Hematopoietic multipotent progenitor cell treated with erythropoietin and hydrocortisone succinate and interleukin-3 and kit ligand, for 15 days (in vitro differentiated cells): ENCODE data around the gene PLCD3.
"Not testable (repeated sequence)": the region's sequence is repeated elsewhere in the genome, so short reads cannot be mapped to it uniquely, and the experiment has no call there.

Experiments
- DNase-seq: peaks from one replicate; pipeline ENCODE4 v3.0.0-alpha.2; 2015; ENCODE audit warnings: low spot score

PLCD3 gene

DNA sequence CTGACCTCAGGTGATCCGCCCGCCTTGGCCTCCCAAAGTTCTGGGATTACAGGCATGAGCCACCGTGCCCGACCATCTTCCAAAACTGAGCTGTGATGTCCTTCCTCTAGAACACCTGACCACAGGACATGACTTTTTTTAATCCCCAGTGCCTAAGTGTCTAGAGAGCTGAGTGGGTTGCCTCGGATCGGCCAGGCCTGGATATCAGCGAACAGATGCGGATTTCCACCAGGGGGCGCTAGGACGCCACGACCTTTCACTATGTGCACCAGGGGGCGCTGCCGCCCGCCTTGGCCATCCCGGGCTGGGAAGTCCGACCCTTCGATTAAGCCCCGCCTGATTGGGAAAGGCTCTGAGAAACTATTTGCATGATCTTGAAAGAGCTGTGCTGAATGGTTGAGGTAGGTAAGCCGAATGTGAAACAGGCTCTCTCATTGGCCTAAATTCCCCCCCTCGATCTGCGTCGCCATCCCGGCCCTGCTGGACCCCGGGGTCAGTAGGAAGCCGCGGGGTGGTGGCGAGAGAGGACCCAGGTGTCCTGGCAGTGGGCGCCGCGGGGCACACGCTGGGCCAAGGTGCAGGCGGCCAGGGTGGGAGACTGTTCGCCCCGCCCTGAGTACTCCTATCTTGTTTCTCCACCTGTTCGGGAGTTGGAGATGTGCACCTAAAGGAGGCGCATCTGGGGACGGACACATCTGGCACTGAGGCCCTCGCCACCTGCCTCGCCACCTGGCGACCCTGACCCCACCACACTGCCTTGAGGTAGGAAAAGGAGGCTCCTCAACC, 3.1 kb upstream of the PLCD3 start, which contains the start of gene ACBD4:
TSS of gene ACBD4 (plus strand) at position 496 of the 786 bp plus-strand sequence. CDS start 458 bp downstream, outside the sequence.
- peak; percentile 97 for DNase-seq

DNA sequence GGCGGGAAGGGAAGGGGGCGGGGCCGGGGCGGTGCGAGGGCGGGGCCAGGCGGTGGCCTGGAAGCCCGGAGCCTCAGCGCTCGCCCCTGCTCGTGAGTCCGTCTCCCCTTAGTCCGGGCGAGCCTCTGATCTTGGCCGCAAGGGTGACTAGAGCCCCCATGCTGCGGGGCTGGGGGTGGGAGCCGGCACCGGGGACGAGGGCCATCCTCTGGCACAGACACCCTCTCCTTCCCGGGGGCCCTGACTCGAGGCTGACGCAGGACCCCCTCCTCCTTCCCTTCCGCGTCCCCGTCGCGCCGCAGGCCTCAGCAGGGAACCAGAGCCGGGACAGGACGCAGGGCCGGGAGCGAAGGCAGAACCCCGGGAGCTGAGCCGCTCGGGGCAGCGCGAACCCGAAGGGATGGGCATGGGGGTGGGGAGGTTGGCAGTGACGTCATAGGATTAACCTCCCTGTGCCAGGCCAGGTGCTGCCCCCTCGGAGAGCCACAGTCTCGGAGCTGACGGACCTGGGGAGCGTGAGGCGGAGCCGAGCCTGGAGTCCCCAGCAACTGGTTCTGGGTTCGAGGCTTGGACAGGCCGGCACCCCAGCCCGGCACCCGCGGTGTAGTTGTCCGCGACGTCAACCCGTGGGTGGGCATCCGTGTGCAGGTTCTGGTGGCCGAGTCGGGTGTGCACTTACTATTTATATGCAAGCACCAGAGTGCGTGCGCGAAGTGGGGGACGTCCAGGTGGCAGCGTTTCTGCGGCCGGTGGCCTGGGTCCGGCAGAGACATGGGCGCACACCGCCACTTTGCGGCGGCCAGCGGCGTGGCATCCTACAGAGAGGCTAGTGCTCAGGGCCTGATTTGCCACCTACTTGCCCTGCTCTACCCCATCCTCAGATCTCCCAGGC, 503 bp upstream of the PLCD3 start:
- peak; percentile 73 for DNase-seq

DNA sequence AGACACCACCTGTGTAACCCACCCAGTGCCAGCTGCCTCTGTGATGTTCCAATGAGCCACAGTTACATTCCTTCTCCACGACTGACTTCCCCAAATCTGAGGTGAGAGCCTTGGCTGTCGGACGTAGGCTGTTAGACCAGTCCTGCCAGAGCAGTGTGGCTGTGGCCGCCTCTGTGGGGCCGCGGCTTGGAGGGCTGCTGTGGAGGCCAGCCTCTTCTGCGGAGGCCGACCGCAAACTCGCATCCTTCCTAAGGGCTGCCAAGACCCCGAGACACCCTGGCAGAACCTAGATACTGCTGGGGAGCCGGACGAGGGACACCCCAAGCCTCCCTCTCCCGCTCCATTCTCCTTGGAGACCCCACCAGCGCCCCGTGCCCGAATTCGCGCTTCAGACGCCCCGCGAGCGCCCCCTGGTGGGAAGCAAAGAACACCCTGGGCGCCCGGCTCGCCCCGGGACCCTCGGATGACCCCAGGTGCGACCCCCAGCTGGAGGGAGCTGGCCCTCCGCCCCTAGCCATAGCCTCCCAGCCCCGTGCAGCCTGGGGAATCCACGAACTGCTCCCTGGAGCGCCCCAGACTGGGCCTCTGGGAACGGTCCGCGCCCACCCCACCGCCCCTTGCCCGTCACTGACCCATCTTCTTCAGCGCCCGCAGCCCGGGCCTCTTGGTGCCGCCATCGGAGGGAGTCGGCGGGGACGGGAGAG, 547 bp downstream of the PLCD3 start:
- DNase-seq, result peak; percentile 52

DNA sequence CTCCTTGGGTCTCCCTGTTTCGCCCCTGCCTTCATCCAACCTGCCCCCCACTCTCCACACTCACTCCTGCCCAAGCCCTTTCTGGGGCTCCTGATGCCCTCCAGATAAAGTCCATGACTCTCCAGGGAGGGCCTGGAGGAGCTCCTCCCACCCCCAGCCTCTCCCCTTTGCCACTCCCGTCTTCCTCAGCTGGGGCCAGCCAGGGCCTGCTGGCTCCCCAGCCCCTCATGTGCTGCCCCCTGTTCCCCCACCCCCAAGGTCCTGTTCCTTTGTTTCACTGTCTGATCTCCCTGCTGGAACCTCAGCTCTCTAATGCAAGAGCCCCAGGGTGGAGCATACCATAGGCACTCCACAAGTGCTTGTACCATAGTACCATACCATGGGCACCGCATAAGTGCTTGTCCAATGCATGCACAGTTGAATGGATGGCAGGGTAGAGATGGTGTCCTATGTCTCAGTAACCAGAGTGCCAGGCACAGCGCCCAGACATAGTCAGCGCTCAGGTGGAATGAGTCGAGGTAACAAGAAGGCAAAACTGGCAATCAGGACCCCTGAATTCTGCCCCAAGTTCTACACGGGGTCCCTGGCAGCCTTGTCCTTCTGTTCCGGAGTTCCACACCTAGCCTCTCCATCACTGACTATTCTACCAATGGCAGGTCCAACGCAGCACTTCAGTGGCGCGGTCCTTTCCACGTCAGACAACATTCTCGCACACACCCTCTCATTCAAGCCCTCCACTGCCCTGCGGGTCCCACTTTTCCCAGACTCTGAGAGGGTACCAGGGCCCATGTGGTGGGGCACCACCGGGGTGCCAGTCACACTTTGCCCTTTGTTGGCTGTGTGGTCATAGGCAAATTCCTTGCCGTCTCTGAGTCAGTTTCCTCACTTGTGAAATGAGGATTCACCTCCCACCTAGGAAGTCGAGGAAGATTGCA, 1.4 kb downstream of the PLCD3 start:
- no peak for DNase-seq

- no peak for DNase-seq
These were observed 2.2 kb downstream of the PLCD3 start for GRCh38 chr17:45129940-45130680.

DNA sequence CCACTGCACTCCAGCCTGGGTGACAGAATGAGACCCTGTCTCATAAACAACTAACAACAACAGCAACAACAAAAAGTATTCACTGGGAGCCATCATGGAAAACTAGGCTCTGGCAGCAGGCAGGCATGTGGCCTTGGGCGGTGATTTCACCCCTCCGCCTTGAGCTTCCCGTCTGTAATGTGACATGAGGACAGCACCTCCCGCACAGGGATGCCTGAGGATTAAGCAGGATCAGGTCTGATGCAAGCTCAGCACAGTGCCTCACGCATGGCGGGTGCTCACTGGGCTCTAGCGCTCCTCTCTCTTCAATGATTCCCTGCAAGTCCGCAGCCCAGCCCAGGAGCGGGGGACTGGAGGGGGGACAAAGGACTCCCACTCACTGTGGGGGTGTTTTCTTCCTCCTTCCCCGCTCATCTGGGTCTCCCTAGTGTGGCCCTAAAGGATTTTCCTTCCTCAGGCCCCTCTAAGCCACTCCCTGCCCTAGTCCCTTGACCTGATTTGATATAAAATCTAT, 2.8 kb downstream of the PLCD3 start:
- no peak for DNase-seq

GRCh38 chr17:45128989-45129388, 3.3 kb downstream of the PLCD3 start:
- DNase-seq, result no peak

- no peak for DNase-seq
These were observed 4.0 kb downstream of the PLCD3 start for GRCh38 chr17:45128331-45128730.

GRCh38 chr17:45127548-45128300, 4.6 kb downstream of the PLCD3 start:
- no peak for DNase-seq

DNA sequence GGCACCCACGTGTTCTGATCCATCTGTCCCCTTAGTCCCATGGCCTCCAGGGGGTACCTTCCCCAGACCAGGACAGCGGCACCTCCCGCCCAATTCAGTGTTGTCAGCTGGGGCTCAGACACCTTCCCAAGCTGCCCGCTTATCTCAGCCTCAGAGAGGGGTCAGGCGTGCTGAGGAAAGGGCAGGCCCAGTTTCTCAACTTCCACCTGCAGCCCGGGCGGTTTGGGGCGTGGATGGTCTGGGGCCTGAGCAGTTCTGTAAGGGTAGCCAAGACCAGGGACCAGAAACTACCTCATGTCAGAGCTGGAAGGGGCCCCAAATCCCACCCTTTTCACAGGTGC, 5.1 kb downstream of the PLCD3 start:
- no peak for DNase-seq

DNA sequence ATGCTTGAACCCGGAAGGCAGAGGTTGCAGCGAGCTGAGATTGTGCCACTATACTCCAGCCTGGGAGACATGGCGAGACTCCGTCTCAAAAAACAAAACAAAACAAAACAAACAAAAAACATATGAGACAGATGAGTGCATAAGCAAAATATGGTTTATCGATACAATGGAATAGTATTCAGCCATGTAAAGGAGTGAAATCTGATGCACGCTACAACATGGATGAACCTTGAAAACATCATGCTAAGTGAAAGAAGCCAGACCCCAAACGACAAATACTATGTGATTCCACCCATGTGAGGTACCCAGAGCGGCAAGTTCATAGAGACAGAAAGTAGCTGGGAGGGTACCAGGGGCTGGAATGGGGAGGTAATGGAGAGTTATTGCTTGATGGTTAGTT, 6.8 kb downstream of the PLCD3 start:
- no peak for DNase-seq

GRCh38 chr17:45124797-45125122, 7.6 kb downstream of the PLCD3 start:
- DNase-seq, result not testable (repeated sequence)

DNA sequence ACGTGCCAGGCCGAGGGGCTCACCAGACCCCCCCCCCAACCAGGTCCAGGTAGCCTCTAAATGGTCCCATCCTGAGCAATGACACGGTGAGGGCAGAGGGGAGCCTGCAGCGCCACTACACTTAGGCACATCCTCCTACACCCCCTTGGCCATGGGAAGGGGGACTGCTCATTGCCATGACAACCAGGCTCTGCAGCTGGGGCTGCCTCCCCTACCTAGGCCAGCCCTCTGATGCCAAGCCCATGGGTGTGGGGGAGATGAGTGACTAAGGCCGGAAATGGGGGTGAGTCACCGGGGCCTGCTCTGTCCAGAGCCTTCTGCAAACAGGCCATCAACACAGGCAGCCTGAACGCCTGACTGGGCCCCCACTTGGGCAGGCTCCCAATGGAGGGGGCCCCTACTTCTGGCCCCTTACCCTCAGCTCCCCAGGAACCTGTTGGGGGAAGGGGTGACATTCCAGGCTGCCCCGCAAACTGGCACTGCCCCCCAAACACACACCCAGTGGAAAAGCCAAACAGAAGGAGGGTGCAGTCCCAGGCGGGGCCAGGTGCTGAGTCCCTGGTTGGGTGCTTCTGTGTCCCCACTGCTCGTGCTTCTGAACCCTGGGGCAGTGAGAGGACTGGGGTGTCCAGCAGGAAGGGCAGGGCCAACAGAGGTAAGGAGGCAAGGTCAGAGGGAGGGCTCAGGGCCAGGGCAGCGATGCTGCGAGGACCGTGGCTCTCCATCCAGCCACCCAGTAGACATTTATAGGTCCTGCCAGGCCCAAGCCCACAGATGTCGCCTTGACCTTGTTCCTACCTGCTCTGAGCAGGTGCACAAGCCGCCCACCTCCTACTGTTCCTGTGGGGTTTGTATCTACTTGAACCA, 8.2 kb downstream of the PLCD3 start:
- peak; percentile 22 for DNase-seq

- DNase-seq, result no peak
These were observed 9.1 kb downstream of the PLCD3 start for GRCh38 chr17:45123076-45123770.

- DNase-seq, result no peak
These were observed 11.3 kb downstream of the PLCD3 start for GRCh38 chr17:45121055-45121454.

- no peak for DNase-seq
These were observed 11.8 kb downstream of the PLCD3 start for GRCh38 chr17:45120558-45120957.

- DNase-seq, result no peak
These were observed 12.4 kb downstream of the PLCD3 start for GRCh38 chr17:45119964-45120363.

DNA sequence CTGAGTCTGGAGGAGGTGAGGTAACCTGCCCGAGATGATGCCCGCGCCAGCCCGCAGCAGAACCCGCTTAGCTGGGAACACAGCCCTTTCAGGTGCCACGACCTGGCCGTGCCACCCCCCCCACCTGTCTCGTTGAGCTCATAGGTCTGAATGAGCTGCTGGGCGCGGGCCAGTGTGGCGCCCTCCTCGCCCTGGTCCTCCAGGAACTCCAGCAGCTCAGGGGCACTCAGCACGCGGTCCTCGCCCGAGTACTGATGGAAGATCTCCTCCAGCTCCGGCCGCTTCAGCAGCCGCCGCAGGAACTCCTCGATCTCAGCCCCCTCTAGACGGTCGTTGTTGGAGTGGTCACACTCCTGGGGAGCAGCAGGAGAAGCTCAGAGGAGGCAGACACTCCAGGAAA, 13.6 kb downstream of the PLCD3 start:
- no peak for DNase-seq
